ENCODE measurements around the gene EXOC1. TPM values are rescaled to one million over a fixed set of nuclear protein-coding genes. Genes with fewer than 3 reads are reported as not detected.
A peak's percentile ranks its signal among the peaks of the same experiment; 100 is the strongest.

The EXOC1 gene
- total RNA-seq, 1 donor from 2014 or later: 102 TPM

DNA sequence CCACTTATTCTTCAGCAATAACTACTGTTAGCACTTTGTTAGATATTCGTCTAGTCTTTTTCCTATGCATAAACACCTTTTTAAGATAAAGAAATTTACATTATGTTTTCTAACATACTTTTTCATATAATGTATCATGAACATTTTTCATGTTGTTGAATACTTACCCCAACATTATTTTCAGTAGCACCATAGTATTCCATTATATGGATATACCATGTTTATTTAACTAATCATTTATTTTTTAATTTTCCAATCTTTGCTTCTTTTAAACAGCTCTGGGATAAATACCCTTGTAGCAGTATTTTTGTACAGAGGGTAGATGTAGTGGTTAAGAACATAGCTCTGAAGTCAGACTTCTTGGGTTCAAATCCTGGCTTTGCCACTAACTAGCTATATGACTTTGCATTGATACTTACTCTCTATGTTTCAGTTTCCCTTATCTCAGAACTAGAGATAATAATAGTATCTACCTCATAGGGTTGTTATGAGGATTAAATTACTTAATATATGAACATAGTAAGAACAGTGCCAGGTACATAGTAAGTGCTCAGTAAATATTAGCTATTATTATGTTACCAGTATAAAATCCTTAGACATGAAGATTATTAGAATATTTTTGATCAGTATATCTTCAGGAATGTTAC is 11.3 kb downstream of the EXOC1 start:
- Mint-ChIP-seq H3K9me3 (ENCODE audit: unreplicated experiment) (peaks cover 3% of the 10 kb centered on the region), H3K36me3 (ENCODE audit: unreplicated experiment) (no peaks in the 10 kb centered on the region), H3K27me3 (ENCODE audit: unreplicated experiment) (no peaks in the 10 kb centered on the region), H3K4me3 (ENCODE audit: unreplicated experiment) (no peak overlapping the region), H3K27ac (ENCODE audit: unreplicated experiment) (no peak overlapping the region), H3K4me1 (ENCODE audit: low read depth, unreplicated experiment) (peaks cover 7% of the 10 kb centered on the region)
- TF ChIP-seq, protein P1, sequence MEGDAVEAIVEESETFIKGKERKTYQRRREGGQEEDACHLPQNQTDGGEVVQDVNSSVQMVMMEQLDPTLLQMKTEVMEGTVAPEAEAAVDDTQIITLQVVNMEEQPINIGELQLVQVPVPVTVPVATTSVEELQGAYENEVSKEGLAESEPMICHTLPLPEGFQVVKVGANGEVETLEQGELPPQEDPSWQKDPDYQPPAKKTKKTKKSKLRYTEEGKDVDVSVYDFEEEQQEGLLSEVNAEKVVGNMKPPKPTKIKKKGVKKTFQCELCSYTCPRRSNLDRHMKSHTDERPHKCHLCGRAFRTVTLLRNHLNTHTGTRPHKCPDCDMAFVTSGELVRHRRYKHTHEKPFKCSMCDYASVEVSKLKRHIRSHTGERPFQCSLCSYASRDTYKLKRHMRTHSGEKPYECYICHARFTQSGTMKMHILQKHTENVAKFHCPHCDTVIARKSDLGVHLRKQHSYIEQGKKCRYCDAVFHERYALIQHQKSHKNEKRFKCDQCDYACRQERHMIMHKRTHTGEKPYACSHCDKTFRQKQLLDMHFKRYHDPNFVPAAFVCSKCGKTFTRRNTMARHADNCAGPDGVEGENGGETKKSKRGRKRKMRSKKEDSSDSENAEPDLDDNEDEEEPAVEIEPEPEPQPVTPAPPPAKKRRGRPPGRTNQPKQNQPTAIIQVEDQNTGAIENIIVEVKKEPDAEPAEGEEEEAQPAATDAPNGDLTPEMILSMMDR (IDR thresholded peaks at IDR 0.05; ENCODE audit: partially characterized antibody, unreplicated experiment): no peak
- DNase-seq: no peak

DNA sequence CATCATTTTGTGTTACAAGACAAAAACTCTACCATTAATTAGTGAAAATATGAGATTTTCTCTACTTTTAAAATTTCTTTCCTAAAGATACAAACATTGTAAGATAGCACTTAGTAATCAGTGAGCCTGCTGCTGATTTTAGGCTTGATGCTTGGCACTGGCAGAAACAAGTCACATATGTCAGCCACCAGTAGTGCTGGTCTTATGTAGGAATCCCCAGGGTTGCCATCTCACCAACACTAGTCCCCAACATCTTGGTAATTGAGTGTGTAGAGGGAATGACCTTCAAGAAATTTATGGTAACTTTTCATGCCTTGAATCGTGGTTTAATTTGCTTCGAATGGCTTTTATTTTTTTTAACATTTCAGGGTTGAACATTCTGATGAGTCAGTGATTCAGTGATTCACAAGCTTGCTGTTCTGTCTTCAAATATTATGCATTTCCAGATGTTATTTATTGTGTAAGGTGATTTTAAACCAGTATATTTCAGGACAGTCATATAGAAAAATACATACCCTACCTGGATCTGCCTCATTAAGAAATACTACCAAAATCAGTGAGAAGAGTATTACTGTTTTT is 11.9 kb downstream of the EXOC1 start:
- Mint-ChIP-seq H3K27me3 (ENCODE audit: unreplicated experiment) (peaks cover 1% of the 10 kb centered on the region), H3K9me3 (ENCODE audit: unreplicated experiment) (peaks cover 3% of the 10 kb centered on the region), H3K27ac (ENCODE audit: unreplicated experiment) (no peak overlapping the region), H3K36me3 (ENCODE audit: unreplicated experiment) (peaks cover under 1% of the 10 kb centered on the region), H3K4me3 (ENCODE audit: unreplicated experiment) (no peak overlapping the region), H3K4me1 (ENCODE audit: low read depth, unreplicated experiment) (peaks cover 7% of the 10 kb centered on the region)
- no peak for DNase-seq
- TF ChIP-seq, protein P1 (IDR thresholded peaks at IDR 0.05; ENCODE audit: partially characterized antibody, unreplicated experiment): no peak

DNA sequence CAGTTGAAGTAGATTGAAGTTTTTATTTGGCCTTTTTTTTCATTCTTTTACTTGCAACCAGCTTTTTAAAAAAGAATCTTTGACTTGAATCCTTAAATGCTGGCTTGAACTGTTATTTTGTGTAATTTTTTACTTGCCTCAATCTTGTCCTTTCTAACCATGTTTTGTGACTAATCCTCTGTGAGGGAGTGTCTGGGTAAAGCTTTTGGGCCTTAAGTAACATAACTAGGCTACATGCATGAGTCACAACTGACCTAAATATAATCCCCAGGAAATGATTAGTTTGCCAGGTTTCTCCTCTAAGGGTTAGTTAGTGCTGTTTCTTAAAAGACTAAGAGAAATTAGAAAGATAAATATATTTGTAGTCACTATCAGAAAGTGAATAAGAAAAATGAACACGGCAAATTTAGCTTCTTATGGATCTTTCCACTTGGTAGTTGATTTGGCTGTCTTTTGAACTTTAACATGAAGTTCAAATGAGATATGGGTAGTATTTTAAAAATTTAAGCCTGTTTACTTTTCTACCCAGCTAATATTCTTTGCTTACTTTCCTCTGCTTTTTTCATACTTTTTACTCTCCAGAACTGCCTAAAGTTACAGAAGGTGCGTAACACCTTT is 13.0 kb downstream of the EXOC1 start:
- Mint-ChIP-seq H3K27ac (ENCODE audit: unreplicated experiment) (peak overlapping the region; percentile 34), H3K27me3 (ENCODE audit: unreplicated experiment) (peaks cover 1% of the 10 kb centered on the region), H3K36me3 (ENCODE audit: unreplicated experiment) (peaks cover 4% of the 10 kb centered on the region), H3K9me3 (ENCODE audit: unreplicated experiment) (peaks cover 3% of the 10 kb centered on the region), H3K4me3 (ENCODE audit: unreplicated experiment) (no peak overlapping the region), H3K4me1 (ENCODE audit: low read depth, unreplicated experiment) (peaks cover 7% of the 10 kb centered on the region)
- TF ChIP-seq, protein P1 (IDR thresholded peaks at IDR 0.05; ENCODE audit: partially characterized antibody, unreplicated experiment): no peak
- DNase-seq: no peak

DNA sequence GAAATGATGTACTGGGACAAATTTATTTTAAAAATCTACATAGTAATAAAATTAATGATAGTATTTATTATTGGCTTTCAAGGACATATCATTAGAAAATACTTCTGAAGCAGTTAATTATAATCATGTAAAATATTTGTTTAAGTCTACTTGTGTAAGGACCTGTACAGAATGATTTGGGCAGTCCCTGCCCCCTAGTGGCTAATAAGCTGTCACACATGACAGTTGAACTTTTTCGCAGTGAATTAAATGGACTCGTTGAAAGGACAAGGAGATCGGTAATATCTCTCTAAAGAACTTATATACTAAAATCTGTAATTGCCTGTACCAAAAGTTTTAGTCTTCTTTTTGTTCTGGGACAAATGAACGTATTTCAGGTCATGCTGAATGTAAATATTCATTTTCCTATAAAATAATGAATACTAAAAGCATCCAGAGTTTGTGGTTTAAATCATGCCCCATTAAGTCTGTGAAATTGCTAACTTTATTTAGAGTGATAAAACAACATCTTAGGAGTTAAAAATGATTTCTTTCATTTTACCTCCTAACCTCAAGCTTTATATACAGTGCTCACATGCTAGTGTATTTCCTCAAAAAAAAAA is 13.6 kb downstream of the EXOC1 start:
- Mint-ChIP-seq H3K4me3 (ENCODE audit: unreplicated experiment) (no peak overlapping the region), H3K27ac (ENCODE audit: unreplicated experiment) (peak overlapping the region; percentile 34), H3K4me1 (ENCODE audit: low read depth, unreplicated experiment) (peaks cover 7% of the 10 kb centered on the region), H3K27me3 (ENCODE audit: unreplicated experiment) (peaks cover 1% of the 10 kb centered on the region), H3K9me3 (ENCODE audit: unreplicated experiment) (peaks cover 3% of the 10 kb centered on the region), H3K36me3 (ENCODE audit: unreplicated experiment) (peaks cover 4% of the 10 kb centered on the region)
- TF ChIP-seq, protein P1 (IDR thresholded peaks at IDR 0.05; ENCODE audit: partially characterized antibody, unreplicated experiment): peak; percentile 90
- DNase-seq: no peak

Measured in glutamatergic neuron (in vitro differentiated cells).